GM12875 (cell line): ENCODE results near the gene PDE1C.
"Not testable (repeated sequence)": the region's sequence is repeated elsewhere in the genome, so short reads cannot be mapped to it uniquely, and the experiment has no call there.

Source experiments
- H3K4me3 ChIP-seq: one replicate; pipeline ENCODE4 v1.5.1; 2011; ENCODE audit warnings: low read depth, low read length, control low read depth
- CTCF ChIP-seq: IDR thresholded peaks from 2 replicates; pipeline ENCODE4 v1.5.1; 2011; ENCODE audit warnings: low read depth, mild to moderate bottlenecking, control low read depth, inconsistent platforms, low read length, moderate library complexity, borderline replicate concordance; ENCODE audit not compliant: insufficient read depth

Gene PDE1C

GRCh38 chr7:31835471-31835870 lies 234.7 kb downstream of the PDE1C start:
- H3K4me3 ChIP-seq, result no peak overlapping the region
- TF ChIP-seq CTCF, result no peak

- H3K4me3 ChIP-seq, result not testable (repeated sequence)
Observed at GRCh38 chr7:31833625-31834024, 236.6 kb downstream of the PDE1C start.

GRCh38 chr7:31828520-31828919 lies 241.7 kb downstream of the PDE1C start:
- TF ChIP-seq CTCF, result no peak
- H3K4me3 ChIP-seq, result no peak overlapping the region

GRCh38 chr7:31825576-31825975 lies 244.6 kb downstream of the PDE1C start:
- no peak for TF ChIP-seq CTCF
- no peak overlapping the region for H3K4me3 ChIP-seq

GRCh38 chr7:31819031-31819430 lies 251.2 kb downstream of the PDE1C start:
- TF ChIP-seq CTCF, result no peak
- no peak overlapping the region for H3K4me3 ChIP-seq

- TF ChIP-seq CTCF, result no peak
- no peak overlapping the region for H3K4me3 ChIP-seq
Observed at GRCh38 chr7:31816810-31817209, 253.4 kb downstream of the PDE1C start.

- no peak overlapping the region for H3K4me3 ChIP-seq
- no peak for TF ChIP-seq CTCF
Observed at GRCh38 chr7:31815796-31816195, 254.4 kb downstream of the PDE1C start.

- no peak for TF ChIP-seq CTCF
- no peak overlapping the region for H3K4me3 ChIP-seq
Observed at GRCh38 chr7:31814187-31814586, 256.0 kb downstream of the PDE1C start.
